GOT3 (cell line): ENCODE measurements around the gene EXTL2.
"Not testable (repeated sequence)": the region's sequence is repeated elsewhere in the genome, so short reads cannot be mapped to it uniquely, and the experiment has no call there.

Experiments
- DNase-seq: peaks from one replicate; lab custom pipeline; 2025; ENCODE audit warnings: mixed read lengths; lab: John Stamatoyannopoulos, UW

Gene EXTL2

DNA sequence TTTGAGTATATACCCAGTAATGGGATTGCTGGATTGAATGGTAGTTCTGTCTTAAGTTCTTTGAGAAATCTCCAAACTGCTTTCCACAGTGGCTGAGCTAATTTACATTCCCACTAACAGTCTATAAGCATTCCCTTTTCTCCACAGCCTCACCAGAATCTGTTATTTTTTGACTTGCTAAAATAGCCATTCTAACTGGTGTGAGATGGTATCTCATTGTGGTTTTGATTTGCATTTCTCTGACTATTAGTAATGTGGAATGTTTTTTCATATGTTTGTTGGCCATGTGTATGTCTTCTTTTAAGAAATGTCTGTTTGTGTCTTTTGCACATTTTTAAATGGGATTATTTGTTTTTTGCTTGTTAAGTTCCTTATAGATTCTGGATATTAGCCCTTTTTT is 39.5 kb downstream of the EXTL2 start:
- DNase-seq, result not testable (repeated sequence)

- no peak for DNase-seq
Measured at GRCh38 chr1:100852976-100853375, 41.7 kb downstream of the EXTL2 start.

GRCh38 chr1:100851726-100852125 is 42.9 kb downstream of the EXTL2 start:
- DNase-seq, result no peak

GRCh38 chr1:100847361-100848082 is 47.1 kb downstream of the EXTL2 start:
- DNase-seq, result no peak

GRCh38 chr1:100843160-100843559 is 51.5 kb downstream of the EXTL2 start:
- not testable (repeated sequence) for DNase-seq

- no peak for DNase-seq
Measured at GRCh38 chr1:100835866-100836842, 58.5 kb downstream of the EXTL2 start.

GRCh38 chr1:100834777-100835660 is 59.6 kb downstream of the EXTL2 start:
- DNase-seq, result no peak

- DNase-seq, result no peak
Measured at GRCh38 chr1:100832694-100833428, 61.8 kb downstream of the EXTL2 start.

DNA sequence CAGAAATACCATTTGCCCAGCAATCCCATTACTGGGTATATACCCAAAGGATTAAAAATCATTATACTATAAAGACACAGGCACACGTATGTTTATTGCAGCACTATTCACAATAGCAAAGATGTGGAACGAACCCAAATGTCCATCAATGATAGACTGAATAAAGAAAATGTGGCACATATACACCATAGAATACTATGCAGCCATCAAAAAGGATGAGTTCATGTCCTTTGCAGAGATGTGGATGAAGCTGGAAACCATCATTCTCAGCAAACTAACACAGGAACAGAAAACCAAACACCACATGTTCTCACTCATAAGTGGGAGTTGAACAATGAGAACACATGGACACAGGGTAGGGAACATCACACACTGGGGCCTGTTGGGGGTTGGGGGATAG is 69.0 kb downstream of the EXTL2 start:
- not testable (repeated sequence) for DNase-seq
